OCI-LY7 (cell line): Measurements from ENCODE around the gene TMEM238. TPM values are rescaled to one million over a fixed set of nuclear protein-coding genes. Genes with fewer than 3 reads are reported as not detected.

Experiments
- BruUV-seq: library from RNA; stranded (reverse); fragments of 400-500 nt; replicated peaks from 2 replicates; lab custom pipeline; 2021; lab: Mats Ljungman, UMichigan
- CTCF ChIA-PET: fragments of 300-600 bp; sonication (Branson Sonifier 250); formaldehyde crosslinking; loops from one replicate; lab custom pipeline; 2022; ENCODE audit warnings: antibody characterized with exemption; ENCODE audit not compliant: unreplicated experiment; lab: Charles Lee
- POLR2A ChIA-PET: fragments of 300-600 bp; sonication (Branson Sonifier 250); formaldehyde crosslinking; loops from one replicate; lab custom pipeline; 2022; ENCODE audit warnings: antibody characterized with exemption; lab: Charles Lee
- DNase-seq: peaks from one replicate; pipeline ENCODE4 v3.0.0-alpha.2; 2015; ENCODE audit warnings: low spot score
- H2AFZ ChIP-seq: fragments of 200-600 bp; sonication (generic), shearing (Covaris generic); 2 replicates; pipeline ENCODE4 v1.6.1; 2014; ENCODE audit warnings: mild to moderate bottlenecking, antibody characterized with exemption, low read length, moderate library complexity
- H3K27ac ChIP-seq: fragments of 200-600 bp; sonication (generic); 2 replicates; pipeline ENCODE4 v1.5.1; 2014; ENCODE audit warnings: mixed run types, low read depth, mild to moderate bottlenecking, moderate library complexity, low read length, inconsistent platforms; ENCODE audit not compliant: poor library complexity, severe bottlenecking
- H3K36me3 ChIP-seq: fragments of 200-600 bp; sonication (generic); 2 replicates; pipeline ENCODE4 v1.6.1; 2014; ENCODE audit warnings: mild to moderate bottlenecking, antibody characterized with exemption, low read length, moderate library complexity, mixed read lengths; ENCODE audit not compliant: insufficient read depth
- H3K4me1 ChIP-seq: fragments of 200-600 bp; sonication (generic); 2 replicates; pipeline ENCODE4 v1.5.1; 2014; ENCODE audit warnings: mild to moderate bottlenecking, low read length; ENCODE audit not compliant: insufficient read depth, poor library complexity, severe bottlenecking
- H3K4me2 ChIP-seq: fragments of 200-600 bp; sonication (generic); 2 replicates; pipeline ENCODE4 v1.6.1; 2014; ENCODE audit warnings: mild to moderate bottlenecking, low read length
- H3K4me3 ChIP-seq: fragments of 200-600 bp; sonication (generic); 2 replicates; pipeline ENCODE4 v1.5.1; 2014; ENCODE audit warnings: mild to moderate bottlenecking, low read depth, low read length; ENCODE audit not compliant: poor library complexity, severe bottlenecking
- H3K79me2 ChIP-seq: fragments of 200-600 bp; sonication (generic); 2 replicates; pipeline ENCODE4 v1.6.1; 2016; ENCODE audit warnings: low read depth, mild to moderate bottlenecking, low read length, moderate library complexity, mixed read lengths; ENCODE audit not compliant: insufficient read depth
- H3K9me2 ChIP-seq: fragments of 200-600 bp; sonication (generic); 2 replicates; pipeline ENCODE4 v1.6.1; 2016; ENCODE audit warnings: mild to moderate bottlenecking, low read length, mixed read lengths; ENCODE audit not compliant: insufficient read depth
- H3K9me3 ChIP-seq: fragments of 200-600 bp; sonication (generic); 2 replicates; pipeline ENCODE4 v1.6.1; 2014; ENCODE audit warnings: mild to moderate bottlenecking, mixed run types, low read length, mixed read lengths
- H4K20me1 ChIP-seq: fragments of 200-600 bp; sonication (generic); 2 replicates; pipeline ENCODE4 v1.6.1; 2014; ENCODE audit warnings: mild to moderate bottlenecking, antibody characterized with exemption, low read length, moderate library complexity, mixed read lengths; ENCODE audit not compliant: insufficient read depth
- EZH2phosphoT487 ChIP-seq: fragments of 200-600 bp; sonication (generic); IDR thresholded peaks from 2 replicates; pipeline ENCODE4 v1.6.1; 2018; ENCODE audit warnings: low read depth, borderline replicate concordance, mild to moderate bottlenecking, mixed run types, antibody characterized with exemption, low read length, moderate library complexity, mixed read lengths
- intact Hi-C: fragments of 100-400 bp; cut with micrococcal nuclease; formaldehyde crosslinking; loops from one replicate; pipeline ENCODE4 v1.10.0; 2022; ENCODE audit not compliant: unreplicated experiment
- total RNA-seq, 2 experiments: library from RNA; depleted of rRNA in 1 of 2; stranded (reverse); fragments of >200 nt in 1 of 2; shearing (Covaris generic) in 1 of 2; gene quantifications; 2 replicates each; pipeline ENCODE4 v1.2.3, GENCODE V29; 2014 to 2022
- TF ChIP-seq, protein P1 (sequence below): fragments of 200-600 bp; sonication (generic); conservative IDR thresholded peaks from 2 replicates; pipeline ENCODE4 v1.5.1; 2014; ENCODE audit warnings: mild to moderate bottlenecking, antibody characterized with exemption, low read length, moderate library complexity, mixed read lengths

TMEM238 gene
- total RNA-seq, 2 experiments from 2014 or later, result 2.7 to 6.5 TPM

- intact Hi-C loops, result no loop called here
- Histone ChIP-seq H2AFZ (no peak overlapping the region), H3K4me3 (no peak overlapping the region), H3K4me1 (no peaks in the 10 kb centered on the region), H3K9me2 (no peaks in the 10 kb centered on the region), H3K36me3 (no peaks in the 10 kb centered on the region), H3K4me2 (no peak overlapping the region), H3K9me3 (no peaks in the 10 kb centered on the region), H3K79me2 (no peaks in the 10 kb centered on the region), H4K20me1 (no peaks in the 10 kb centered on the region), H3K27ac (no peak overlapping the region)
- ChIA-PET CTCF (no interaction called here), POLR2A (interaction anchor here (0.6 kb wide), 1 partner anchor 103 kb away, joined by 3 read pairs; no protein-coding TSS in a partner anchor)
- DNase-seq, result no peak
- TF ChIP-seq EZH2phosphoT487, result no peak
- TF ChIP-seq, protein P1, sequence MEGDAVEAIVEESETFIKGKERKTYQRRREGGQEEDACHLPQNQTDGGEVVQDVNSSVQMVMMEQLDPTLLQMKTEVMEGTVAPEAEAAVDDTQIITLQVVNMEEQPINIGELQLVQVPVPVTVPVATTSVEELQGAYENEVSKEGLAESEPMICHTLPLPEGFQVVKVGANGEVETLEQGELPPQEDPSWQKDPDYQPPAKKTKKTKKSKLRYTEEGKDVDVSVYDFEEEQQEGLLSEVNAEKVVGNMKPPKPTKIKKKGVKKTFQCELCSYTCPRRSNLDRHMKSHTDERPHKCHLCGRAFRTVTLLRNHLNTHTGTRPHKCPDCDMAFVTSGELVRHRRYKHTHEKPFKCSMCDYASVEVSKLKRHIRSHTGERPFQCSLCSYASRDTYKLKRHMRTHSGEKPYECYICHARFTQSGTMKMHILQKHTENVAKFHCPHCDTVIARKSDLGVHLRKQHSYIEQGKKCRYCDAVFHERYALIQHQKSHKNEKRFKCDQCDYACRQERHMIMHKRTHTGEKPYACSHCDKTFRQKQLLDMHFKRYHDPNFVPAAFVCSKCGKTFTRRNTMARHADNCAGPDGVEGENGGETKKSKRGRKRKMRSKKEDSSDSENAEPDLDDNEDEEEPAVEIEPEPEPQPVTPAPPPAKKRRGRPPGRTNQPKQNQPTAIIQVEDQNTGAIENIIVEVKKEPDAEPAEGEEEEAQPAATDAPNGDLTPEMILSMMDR, result no peak
- no TSS peak for BruUV-seq
These were observed 21.7 kb downstream of the TMEM238 start for GRCh38 chr19:55362174-55362989.

DNA sequence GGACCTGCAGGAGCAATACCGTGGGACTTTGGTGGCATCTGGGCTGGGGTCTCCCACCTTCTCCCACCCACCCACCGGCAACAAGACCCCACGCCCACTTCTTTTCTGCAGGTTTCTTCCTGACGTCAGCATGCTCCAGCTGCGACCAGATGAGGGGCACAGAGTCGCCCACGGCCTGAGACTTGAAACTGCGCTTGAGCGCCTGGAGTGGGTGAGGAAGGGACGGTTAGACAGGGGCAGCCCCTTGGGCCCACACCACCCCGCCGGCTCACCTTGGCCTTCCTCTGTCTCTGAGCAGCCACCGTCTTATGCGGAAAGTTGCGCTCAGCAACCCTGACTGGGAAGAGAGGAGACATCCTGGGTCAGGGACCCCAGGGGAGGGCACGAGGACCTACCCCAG lies 23.2 kb downstream of the TMEM238 start:
- Histone ChIP-seq H3K27ac (no peak overlapping the region), H3K4me1 (no peaks in the 10 kb centered on the region), H4K20me1 (no peaks in the 10 kb centered on the region), H3K9me2 (no peaks in the 10 kb centered on the region), H3K4me2 (no peak overlapping the region), H3K36me3 (no peaks in the 10 kb centered on the region), H3K79me2 (no peaks in the 10 kb centered on the region), H3K4me3 (no peak overlapping the region), H2AFZ (no peak overlapping the region), H3K9me3 (no peaks in the 10 kb centered on the region)
- BruUV-seq, result no TSS peak
- no peak for DNase-seq
- ChIA-PET POLR2A (no interaction called here), CTCF (interaction anchor here (0.9 kb wide), 1 partner anchor 21 kb away, joined by 5 read pairs; no protein-coding TSS in a partner anchor)
- TF ChIP-seq EZH2phosphoT487, result no peak
- TF ChIP-seq, protein P1, result no peak
- intact Hi-C loops, result no loop called here
